ENCODE data around the gene CDK14. TPM values are rescaled to one million over a fixed set of nuclear protein-coding genes. Genes with fewer than 3 reads are reported as not detected.

Gene CDK14
- total RNA-seq, 1 donor, result 41.0 TPM

GRCh38 chr7:91251877-91252276 lies 655.8 kb downstream of the CDK14 start:
- no peak for TF ChIP-seq CTCF (IDR thresholded peaks at IDR 0.05; ENCODE audit: insufficient read depth, low read depth, low read length)
- H3K4me3 ChIP-seq (ENCODE audit: low read depth, low read length), result no peak overlapping the region
- no peak for DNase-seq (ENCODE audit: low read depth)

Other genes with a start within 250 kb of the CDK14 start
- 16.0 and 16.1 TPM in 2 replicates for gene GTPBP10, start 249.6 kb upstream of the CDK14 start, total RNA-seq
- 28.3 and 49.2 TPM in 2 replicates for gene CLDN12, start 192.9 kb upstream of the CDK14 start, total RNA-seq
- gene PTTG1IP2, start 126.7 kb upstream of the CDK14 start, total RNA-seq, result not detected in 2 replicates